ENCODE measurements around the gene KIF2A.

Gene KIF2A

GRCh38 chr5:62343428-62343827, 37.4 kb downstream of the KIF2A start:
- POLR2A ChIA-PET: no interaction called here
- WGBS (ENCODE audit: insufficient coverage): 100% methylated on average over 1 of the region's 1 CpG
- DNase-seq: no peak

DNA sequence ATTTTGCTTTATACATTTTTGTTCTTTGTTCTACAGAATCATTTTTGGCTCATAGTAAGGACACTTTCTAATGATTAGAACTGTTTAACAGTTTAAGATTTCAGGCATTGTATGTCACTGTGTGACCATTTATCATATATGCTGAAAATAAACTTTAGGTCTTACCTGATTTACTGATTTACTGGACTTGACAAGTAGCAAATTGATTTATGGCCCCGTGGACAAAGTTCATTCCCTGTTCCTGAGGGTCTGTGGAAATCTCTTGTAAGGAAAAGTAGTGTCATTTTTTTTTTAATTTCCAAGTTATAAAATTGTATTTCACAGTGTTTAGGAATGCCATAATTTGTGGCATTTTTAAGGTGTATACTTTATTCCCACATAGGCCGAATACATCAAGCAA, 40.7 kb downstream of the KIF2A start:
- Histone ChIP-seq H3K4me1 (ENCODE audit: control extremely low read depth in 1 of 4, control insufficient read depth in 4 of 4, insufficient read depth in 4 of 4, low read length in 3 of 4) (peaks cover 3 to 8% (median 6%) of the 10 kb centered on the region in 4 experiments), H3K27me3 (replicated peaks in 2 of 5; ENCODE audit: control insufficient read depth in 4 of 5, insufficient read depth in 5 of 5, low read length in 4 of 5) (no peaks in the 10 kb centered on the region), H3K27ac (ENCODE audit: insufficient read depth in 1 of 2, low read depth in 1 of 2, low read length in 2 of 2, poor library complexity in 1 of 2, severe bottlenecking in 2 of 2) (no peak overlapping the region), H3K4me3 (ENCODE audit: control insufficient read depth in 1 of 7, extremely low read depth in 1 of 7, insufficient read depth in 4 of 7, low read depth in 2 of 7, low read length in 6 of 7) (no peak overlapping the region), H3K36me3 (ENCODE audit: control insufficient read depth in 4 of 4, insufficient read depth in 4 of 4, low read length in 3 of 4) (peaks cover 10 to 25% (median 22%) of the 10 kb centered on the region in 4 experiments), H3K9me3 (ENCODE audit: control extremely low read depth in 1 of 5, control insufficient read depth in 4 of 5, insufficient read depth in 2 of 5, low read depth in 1 of 5, low read length in 4 of 5) (no peaks in the 10 kb centered on the region)
- POLR2A ChIA-PET: no interaction called here
- no CpG with 5 or more reads among the region's 2 CpGs for WGBS (ENCODE audit: insufficient coverage)
- CTCF ChIA-PET: interaction anchor here (1.0 to 1.8 kb wide), 2 partner anchors 8 to 9 kb away, joined by 3 to 4 read pairs; no protein-coding TSS in a partner anchor
- no peak for DNase-seq

More at GRCh38 chr5:62343428-62343827, 37.4 kb downstream of the KIF2A start:
- Histone ChIP-seq H3K4me1 (ENCODE audit: control extremely low read depth in 1 of 4, control insufficient read depth in 4 of 4, insufficient read depth in 4 of 4, low read length in 3 of 4) (peaks cover 8 to 17% (median 13%) of the 10 kb centered on the region in 4 experiments), H3K36me3 (ENCODE audit: control insufficient read depth in 4 of 4, insufficient read depth in 4 of 4, low read length in 3 of 4) (peaks cover 3 to 13% (median 6%) of the 10 kb centered on the region in 4 experiments), H3K27me3 (replicated peaks in 2 of 5; ENCODE audit: control insufficient read depth in 4 of 5, insufficient read depth in 5 of 5, low read length in 4 of 5) (no peaks in the 10 kb centered on the region), H3K27ac (ENCODE audit: insufficient read depth in 1 of 2, low read depth in 1 of 2, low read length in 2 of 2, poor library complexity in 1 of 2, severe bottlenecking in 2 of 2) (peak overlapping the region in 1 of 2 experiments; percentile 1), H3K9me3 (ENCODE audit: control extremely low read depth in 1 of 5, control insufficient read depth in 4 of 5, insufficient read depth in 2 of 5, low read depth in 1 of 5, low read length in 4 of 5) (no peaks in the 10 kb centered on the region), H3K4me3 (ENCODE audit: control insufficient read depth in 1 of 7, extremely low read depth in 1 of 7, insufficient read depth in 4 of 7, low read depth in 2 of 7, low read length in 6 of 7) (no peak overlapping the region)
- CTCF ChIA-PET: interaction anchor here (1.1 to 2.0 kb wide), 7 partner anchors 9 to 119 kb away, joined by 3 to 12 read pairs (median 5); no protein-coding TSS in a partner anchor

GRCh38 chr5:62347928-62348327, 41.9 kb downstream of the KIF2A start:
- peaks cover 15 to 31% (median 22%) of the 10 kb centered on the region in 4 experiments for H3K36me3 ChIP-seq (ENCODE audit: control insufficient read depth in 4 of 4, insufficient read depth in 4 of 4, low read length in 3 of 4)
- no peaks in the 10 kb centered on the region for H3K9me3 ChIP-seq (ENCODE audit: control extremely low read depth in 1 of 5, control insufficient read depth in 4 of 5, insufficient read depth in 2 of 5, low read depth in 1 of 5, low read length in 4 of 5)

GRCh38 chr5:62348723-62349481, 42.9 kb downstream of the KIF2A start:
- H3K27me3 ChIP-seq (replicated peaks in 2 of 5; ENCODE audit: control insufficient read depth in 4 of 5, insufficient read depth in 5 of 5, low read length in 4 of 5): no peaks in the 10 kb centered on the region
- no peak overlapping the region for H3K4me3 ChIP-seq (ENCODE audit: control insufficient read depth in 1 of 7, extremely low read depth in 1 of 7, insufficient read depth in 4 of 7, low read depth in 2 of 7, low read length in 6 of 7)
- POLR2A ChIA-PET: no interaction called here
- H3K27ac ChIP-seq (ENCODE audit: insufficient read depth in 1 of 2, low read depth in 1 of 2, low read length in 2 of 2, poor library complexity in 1 of 2, severe bottlenecking in 2 of 2): peak overlapping the region in 1 of 2 experiments; percentile 40
- DNase-seq: no peak
- H3K4me1 ChIP-seq (ENCODE audit: control extremely low read depth in 1 of 4, control insufficient read depth in 4 of 4, insufficient read depth in 4 of 4, low read length in 3 of 4): peaks cover 0 to 16% (median 5%) of the 10 kb centered on the region in 4 experiments
- WGBS (ENCODE audit: insufficient coverage): no CpG with 5 or more reads among the region's 1 CpG
- CTCF ChIA-PET: interaction anchor here (1.2 kb wide), 2 partner anchors 117 to 140 kb away, joined by 3 read pairs; no protein-coding TSS in a partner anchor
- H3K36me3 ChIP-seq (ENCODE audit: control insufficient read depth in 4 of 4, insufficient read depth in 4 of 4, low read length in 3 of 4): peaks cover 15 to 32% (median 25%) of the 10 kb centered on the region in 4 experiments
- no peaks in the 10 kb centered on the region for H3K9me3 ChIP-seq (ENCODE audit: control extremely low read depth in 1 of 5, control insufficient read depth in 4 of 5, insufficient read depth in 2 of 5, low read depth in 1 of 5, low read length in 4 of 5)

More at GRCh38 chr5:62347928-62348327, 41.9 kb downstream of the KIF2A start:
- Histone ChIP-seq H3K27ac (ENCODE audit: insufficient read depth in 1 of 2, low read depth in 1 of 2, low read length in 2 of 2, poor library complexity in 1 of 2, severe bottlenecking in 2 of 2) (no peak overlapping the region), H3K4me1 (ENCODE audit: control extremely low read depth in 1 of 4, control insufficient read depth in 4 of 4, insufficient read depth in 4 of 4, low read length in 3 of 4) (peaks cover 0 to 11% (median 4%) of the 10 kb centered on the region in 4 experiments), H3K4me3 (ENCODE audit: control insufficient read depth in 1 of 7, extremely low read depth in 1 of 7, insufficient read depth in 4 of 7, low read depth in 2 of 7, low read length in 6 of 7) (no peak overlapping the region), H3K27me3 (replicated peaks in 2 of 5; ENCODE audit: control insufficient read depth in 4 of 5, insufficient read depth in 5 of 5, low read length in 4 of 5) (no peaks in the 10 kb centered on the region)
- POLR2A ChIA-PET: no interaction called here
- no peak for DNase-seq
- CTCF ChIA-PET: no interaction called here
- no CpG with 5 or more reads among the region's 1 CpG for WGBS (ENCODE audit: insufficient coverage)

DNA sequence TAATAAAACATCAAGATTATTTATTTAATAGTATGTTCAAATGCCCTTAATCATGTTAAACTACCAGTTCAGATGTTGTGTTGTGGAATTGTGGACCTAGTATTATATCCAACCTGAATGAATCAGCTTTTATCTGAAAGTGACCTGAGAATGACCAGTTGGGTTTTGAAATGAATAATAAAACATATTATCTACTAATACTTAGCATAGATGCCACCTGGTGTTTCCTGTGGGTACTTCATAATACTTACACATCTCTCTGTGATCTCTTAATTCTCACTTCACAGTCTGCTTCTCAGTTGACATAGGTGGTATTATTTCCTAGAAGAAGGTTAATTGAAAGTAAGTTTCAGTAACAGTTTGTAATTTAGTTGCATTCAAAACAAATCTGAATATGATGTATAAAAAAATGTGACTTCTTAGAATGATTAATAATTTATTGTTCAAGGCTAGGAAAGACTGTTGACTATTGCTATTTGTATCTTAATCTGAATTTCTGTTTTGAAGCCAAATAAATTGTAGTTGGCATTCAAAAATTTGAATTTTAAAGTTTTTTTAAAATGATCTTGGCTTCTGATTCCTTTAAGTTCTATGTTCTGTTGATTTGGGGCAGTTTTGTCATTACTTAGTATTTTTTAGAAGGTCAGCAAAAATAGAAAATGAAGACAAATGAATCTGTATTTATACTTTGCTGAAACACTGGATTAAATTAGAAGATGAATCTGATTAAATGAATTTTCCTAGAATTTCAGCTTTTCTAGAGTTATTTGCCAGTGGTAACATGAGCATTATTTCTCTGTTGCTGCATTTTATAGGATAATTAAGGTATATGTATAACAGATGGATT, 48.2 kb downstream of the KIF2A start:
- Histone ChIP-seq H3K4me3 (ENCODE audit: control insufficient read depth in 1 of 7, extremely low read depth in 1 of 7, insufficient read depth in 4 of 7, low read depth in 2 of 7, low read length in 6 of 7) (no peak overlapping the region), H3K4me1 (ENCODE audit: control extremely low read depth in 1 of 4, control insufficient read depth in 4 of 4, insufficient read depth in 4 of 4, low read length in 3 of 4) (peaks cover 0 to 16% (median 5%) of the 10 kb centered on the region in 4 experiments), H3K27ac (ENCODE audit: insufficient read depth in 1 of 2, low read depth in 1 of 2, low read length in 2 of 2, poor library complexity in 1 of 2, severe bottlenecking in 2 of 2) (peak overlapping the region in 1 of 2 experiments; percentile 3), H3K9me3 (ENCODE audit: control extremely low read depth in 1 of 5, control insufficient read depth in 4 of 5, insufficient read depth in 2 of 5, low read depth in 1 of 5, low read length in 4 of 5) (no peaks in the 10 kb centered on the region), H3K27me3 (replicated peaks in 2 of 5; ENCODE audit: control insufficient read depth in 4 of 5, insufficient read depth in 5 of 5, low read length in 4 of 5) (no peaks in the 10 kb centered on the region), H3K36me3 (ENCODE audit: control insufficient read depth in 4 of 4, insufficient read depth in 4 of 4, low read length in 3 of 4) (peaks cover 21 to 57% (median 36%) of the 10 kb centered on the region in 4 experiments)
- POLR2A ChIA-PET: interaction anchor here (0.5 kb wide), 1 partner anchor 988 kb away, joined by 4 read pairs; no protein-coding TSS in a partner anchor
- CTCF ChIA-PET: interaction anchor here (0.7 to 3.0 kb wide), 10 partner anchors 8 to 135 kb away, joined by 3 to 22 read pairs (median 4); partner anchors contain the start of gene KIF2A
- DNase-seq: peak; percentile 62 to 80 (median 77)

GRCh38 chr5:62362701-62363100, 56.7 kb downstream of the KIF2A start:
- Histone ChIP-seq H3K27me3 (replicated peaks in 2 of 5; ENCODE audit: control insufficient read depth in 4 of 5, insufficient read depth in 5 of 5, low read length in 4 of 5) (no peaks in the 10 kb centered on the region), H3K36me3 (ENCODE audit: control insufficient read depth in 4 of 4, insufficient read depth in 4 of 4, low read length in 3 of 4) (peaks cover 23 to 59% (median 38%) of the 10 kb centered on the region in 4 experiments), H3K4me1 (ENCODE audit: control extremely low read depth in 1 of 4, control insufficient read depth in 4 of 4, insufficient read depth in 4 of 4, low read length in 3 of 4) (no peaks in the 10 kb centered on the region), H3K9me3 (ENCODE audit: control extremely low read depth in 1 of 5, control insufficient read depth in 4 of 5, insufficient read depth in 2 of 5, low read depth in 1 of 5, low read length in 4 of 5) (peaks cover 0 to 14% (median 2%) of the 10 kb centered on the region in 5 experiments), H3K4me3 (ENCODE audit: control insufficient read depth in 1 of 7, extremely low read depth in 1 of 7, insufficient read depth in 4 of 7, low read depth in 2 of 7, low read length in 6 of 7) (no peak overlapping the region), H3K27ac (ENCODE audit: insufficient read depth in 1 of 2, low read depth in 1 of 2, low read length in 2 of 2, poor library complexity in 1 of 2, severe bottlenecking in 2 of 2) (no peak overlapping the region)
- WGBS (ENCODE audit: insufficient coverage): 100% methylated on average over 3 of the region's 3 CpGs
- ChIA-PET CTCF (interaction anchor here (1.4 to 1.7 kb wide), 2 partner anchors 8 to 138 kb away, joined by 3 to 5 read pairs; no protein-coding TSS in a partner anchor), POLR2A (interaction anchor here (0.6 kb wide), 1 partner anchor 147 kb away, joined by 4 read pairs; no protein-coding TSS in a partner anchor)
- no peak for DNase-seq
